ENCODE measurements around the gene ANKS3.

Gene ANKS3

DNA sequence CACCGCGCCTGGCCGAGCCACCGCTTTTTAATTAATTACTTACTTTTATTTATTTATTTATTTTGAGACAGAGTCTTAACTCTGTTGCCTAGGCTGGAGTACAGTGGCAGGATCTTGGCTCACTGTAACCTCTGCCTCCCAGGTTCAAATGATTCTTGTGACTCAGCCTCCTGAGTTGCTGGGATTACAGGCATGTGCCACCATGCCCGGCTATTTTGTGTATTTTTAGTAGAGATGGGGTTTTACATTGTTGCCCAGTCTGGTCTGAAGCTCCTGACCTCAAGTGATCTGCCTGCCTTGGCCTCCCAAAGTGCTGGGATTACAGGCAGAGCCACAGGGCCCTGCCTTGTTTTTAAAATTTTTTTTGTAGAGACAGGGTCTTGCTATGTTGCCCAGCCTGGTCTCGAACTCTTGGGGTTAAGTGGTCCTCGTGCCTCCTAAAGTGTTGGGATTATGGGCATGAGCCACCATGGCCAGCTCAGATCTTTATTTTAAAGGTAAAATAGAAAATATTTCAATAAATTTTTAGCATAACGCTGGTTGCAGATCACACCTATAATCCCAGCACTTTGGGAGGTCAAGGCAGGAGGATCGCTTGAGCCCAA lies 59.0 kb downstream of the ANKS3 start:
- FAIRE-seq (no peak), DNase-seq (ENCODE audit: insufficient read length, low spot score) (no peak)

DNA sequence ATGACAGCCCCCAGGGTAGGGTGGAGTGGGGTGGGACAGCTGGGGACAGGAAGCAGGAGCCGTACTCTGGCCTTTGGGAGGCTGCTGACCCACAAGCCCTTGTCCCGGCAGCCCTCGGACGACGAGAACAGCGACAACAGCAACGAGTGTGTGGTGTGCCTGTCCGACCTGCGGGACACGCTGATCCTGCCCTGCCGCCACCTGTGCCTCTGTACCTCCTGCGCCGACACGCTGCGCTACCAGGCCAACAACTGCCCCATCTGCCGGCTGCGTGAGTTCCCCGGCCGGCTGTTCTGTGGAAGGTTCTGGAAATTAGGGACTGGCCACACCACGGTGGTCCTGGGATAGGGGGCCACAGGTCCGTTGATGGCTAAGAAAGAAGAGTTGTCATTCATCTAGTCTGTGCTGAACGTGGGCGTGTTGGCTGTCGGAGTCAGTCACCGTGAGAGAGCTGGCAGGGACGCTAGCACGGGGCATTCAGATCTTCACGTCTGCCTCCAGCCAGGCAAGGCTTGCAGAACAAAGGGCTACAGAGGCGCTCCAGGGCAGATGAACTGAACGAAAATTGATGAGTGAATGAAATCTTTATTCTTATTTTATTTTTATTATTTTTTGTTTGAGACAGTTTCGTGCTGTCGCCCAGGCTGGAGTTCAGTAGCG lies 60.6 kb downstream of the ANKS3 start:
- no peak for DNase-seq (ENCODE audit: insufficient read length, low spot score)
- FAIRE-seq, result no peak

DNA sequence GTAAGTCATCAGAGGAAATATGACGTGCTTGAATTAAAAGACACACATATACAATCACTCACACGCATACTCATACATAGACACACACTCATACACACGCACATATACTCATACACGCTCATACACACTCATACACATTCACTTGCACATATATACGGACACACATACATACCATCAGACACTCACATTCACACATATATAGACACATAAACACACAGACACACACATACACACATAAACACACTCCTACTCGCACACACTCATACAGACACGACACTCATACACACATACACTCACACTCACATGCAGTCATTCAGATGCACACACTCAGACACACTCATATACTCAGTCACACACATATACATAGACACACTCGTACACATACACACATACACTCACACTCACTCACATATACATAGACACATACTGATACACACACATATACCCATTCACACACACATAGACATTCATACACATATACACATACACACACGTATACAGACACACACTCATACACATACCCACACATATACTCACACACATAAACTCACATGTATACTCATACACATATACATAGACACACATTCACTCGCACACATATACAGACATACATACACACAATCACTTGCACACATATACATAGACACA lies 65.6 kb downstream of the ANKS3 start:
- FAIRE-seq (no peak), DNase-seq (ENCODE audit: insufficient read length, low spot score) (no peak)

GRCh38 chr16:4667203-4667963 lies 66.7 kb downstream of the ANKS3 start:
- no peak for FAIRE-seq
- no peak for DNase-seq (ENCODE audit: insufficient read length, low spot score)

DNA sequence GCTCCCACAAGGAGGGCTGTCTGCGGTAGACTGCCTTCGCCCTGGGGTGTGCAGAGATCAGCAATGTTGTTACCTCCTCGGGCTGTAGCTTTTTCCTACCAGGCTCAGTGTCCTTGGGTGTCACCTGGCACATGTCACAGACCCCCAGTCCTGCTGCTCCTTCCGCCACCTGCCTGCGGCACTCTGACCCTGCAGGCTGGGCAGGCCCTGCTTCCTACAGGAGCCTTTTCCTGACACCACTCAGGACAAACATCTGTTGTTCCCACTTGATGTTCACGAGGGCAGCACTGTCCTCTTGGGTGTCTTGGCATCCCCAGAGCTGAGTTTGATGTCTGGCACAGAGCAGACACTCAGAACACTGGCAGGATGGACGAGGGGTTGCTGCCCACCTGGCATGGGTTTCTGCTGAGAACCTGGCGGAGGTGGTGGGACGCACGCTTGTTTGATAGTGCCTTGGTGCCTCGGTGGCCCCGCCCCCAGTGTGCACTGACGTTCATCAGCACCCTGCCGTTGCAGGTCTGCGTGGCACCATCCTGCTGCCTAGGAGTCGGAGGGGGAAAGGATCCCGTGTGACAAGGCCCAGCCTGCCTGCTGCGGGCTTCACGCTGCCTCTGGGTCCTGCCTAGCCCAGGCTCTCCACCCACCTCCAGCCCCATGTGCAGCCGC lies 67.4 kb downstream of the ANKS3 start:
- FAIRE-seq, result no peak

DNA sequence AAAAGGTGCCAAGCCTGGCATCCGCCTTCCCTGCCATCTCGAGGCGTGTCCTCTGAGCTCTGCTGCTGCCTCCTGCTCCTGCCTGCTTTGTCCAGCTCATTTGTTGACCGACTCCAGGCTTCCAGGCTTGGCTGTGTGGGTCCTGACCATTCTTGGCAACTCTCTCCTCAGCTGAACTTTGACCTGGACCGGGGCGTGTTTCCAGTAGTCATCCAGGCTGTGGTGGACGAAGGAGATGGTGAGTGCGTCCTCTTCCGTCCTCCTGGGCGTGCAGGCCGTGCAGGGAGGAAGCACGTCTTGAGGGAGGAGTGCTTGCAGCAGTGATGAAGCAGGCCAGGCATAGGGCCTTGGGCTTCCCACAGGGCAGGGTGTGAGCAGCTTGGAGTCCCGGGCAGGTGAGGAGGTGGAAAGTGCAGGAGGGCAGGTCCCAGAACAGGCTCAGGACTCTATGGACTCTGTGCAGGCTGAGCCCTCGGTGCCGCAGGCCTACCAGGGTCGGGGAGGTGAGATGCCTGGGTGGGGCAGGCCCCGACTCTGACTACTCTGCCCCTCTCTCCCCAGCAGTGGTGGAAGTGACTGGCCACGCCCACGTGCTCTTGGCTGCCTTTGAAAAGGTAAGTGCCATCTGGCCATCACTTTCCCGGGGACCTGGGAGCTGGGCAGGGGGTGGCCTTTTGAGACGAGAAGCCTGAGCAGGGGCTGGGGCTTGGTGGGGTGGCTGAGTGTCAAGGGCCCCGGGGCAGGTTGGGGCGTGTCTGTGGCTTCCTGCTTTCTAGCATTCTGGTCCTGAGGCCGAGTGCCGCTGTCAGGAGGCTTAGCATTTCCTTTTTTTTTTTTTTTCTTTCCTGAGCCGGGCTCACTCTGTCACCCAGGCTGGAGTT lies 69.3 kb downstream of the ANKS3 start:
- FAIRE-seq, result no peak
- peak; percentile 68 for DNase-seq (ENCODE audit: insufficient read length, low spot score)

More for the DNA sequence above, 67.4 kb downstream of the ANKS3 start:
- DNase-seq (ENCODE audit: insufficient read length, low spot score), result no peak

DNA sequence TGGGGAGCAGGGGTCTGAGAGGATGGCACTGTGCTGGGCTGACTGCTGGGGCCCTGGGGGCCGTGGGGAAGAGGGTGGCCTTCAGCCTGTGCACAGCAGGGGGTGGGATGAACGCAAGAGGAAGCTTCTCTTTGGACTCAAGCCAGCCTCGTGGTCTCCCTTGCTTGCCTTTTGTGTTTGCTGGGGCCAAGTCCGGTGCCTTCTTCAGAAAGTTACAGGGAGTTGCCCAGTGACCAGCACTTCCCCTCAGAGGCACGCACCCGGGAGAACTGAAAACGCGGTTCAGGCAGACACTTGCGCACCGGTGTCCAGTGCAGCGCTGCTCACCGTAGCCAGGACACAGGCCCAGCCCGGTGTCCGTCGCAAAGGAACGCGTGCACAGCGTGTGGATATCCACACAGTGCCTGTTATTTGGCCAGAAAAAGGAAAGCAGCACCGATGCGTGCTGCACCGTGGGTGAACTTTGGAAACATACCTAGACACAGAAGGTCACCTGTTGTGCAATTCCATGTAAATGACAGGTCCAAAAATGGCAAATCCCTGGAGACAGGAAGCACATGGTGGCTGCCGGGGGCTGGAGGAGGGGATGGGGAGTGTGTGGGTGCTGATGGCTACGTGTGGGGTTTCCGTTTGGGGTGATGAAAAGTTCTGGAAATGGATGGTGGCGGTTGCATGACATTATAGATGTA lies 70.2 kb downstream of the ANKS3 start:
- FAIRE-seq, result no peak
- no peak for DNase-seq (ENCODE audit: insufficient read length, low spot score)

DNA sequence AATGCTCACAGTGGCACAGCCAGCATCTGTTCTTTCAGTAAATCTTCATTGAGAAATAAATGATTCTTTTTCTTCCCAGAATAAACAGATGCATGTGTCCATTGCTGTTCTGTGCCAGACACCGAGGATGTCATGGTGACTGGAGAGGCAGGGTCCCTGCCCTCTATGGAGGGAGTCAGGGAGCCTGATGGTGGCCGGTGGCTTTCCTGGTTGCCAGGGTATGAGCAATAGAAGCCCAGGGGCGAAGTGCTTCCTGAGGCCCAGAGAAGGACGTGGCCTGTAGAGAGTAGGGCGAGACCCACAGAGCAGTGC lies 70.7 kb downstream of the ANKS3 start:
- DNase-seq (ENCODE audit: insufficient read length, low spot score) (no peak), FAIRE-seq (no peak)

DNA sequence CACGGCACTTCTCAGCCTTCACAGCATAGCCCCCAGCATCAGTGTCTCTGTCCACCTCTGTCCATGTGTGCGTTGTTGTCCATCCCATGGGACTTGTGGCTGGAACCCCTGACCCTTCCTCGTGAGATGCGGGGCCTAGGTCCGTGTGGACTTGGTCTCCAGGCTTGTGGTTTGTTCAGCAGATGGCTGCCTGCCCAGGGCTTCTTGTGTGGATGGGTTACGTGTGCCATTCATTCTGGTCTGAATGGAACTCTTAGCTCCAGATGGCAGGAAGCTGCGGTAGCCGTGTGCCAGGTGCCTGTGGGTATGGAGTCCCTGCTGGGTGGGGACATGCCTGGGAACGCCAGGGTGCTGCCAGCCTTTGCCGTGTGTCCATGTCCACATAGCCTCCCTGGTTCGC lies 72.4 kb downstream of the ANKS3 start:
- DNase-seq (ENCODE audit: insufficient read length, low spot score) (no peak), FAIRE-seq (no peak)

GRCh38 chr16:4660454-4661007 lies 73.5 kb downstream of the ANKS3 start:
- no peak for DNase-seq (ENCODE audit: insufficient read length, low spot score)
- FAIRE-seq, result no peak

DNA sequence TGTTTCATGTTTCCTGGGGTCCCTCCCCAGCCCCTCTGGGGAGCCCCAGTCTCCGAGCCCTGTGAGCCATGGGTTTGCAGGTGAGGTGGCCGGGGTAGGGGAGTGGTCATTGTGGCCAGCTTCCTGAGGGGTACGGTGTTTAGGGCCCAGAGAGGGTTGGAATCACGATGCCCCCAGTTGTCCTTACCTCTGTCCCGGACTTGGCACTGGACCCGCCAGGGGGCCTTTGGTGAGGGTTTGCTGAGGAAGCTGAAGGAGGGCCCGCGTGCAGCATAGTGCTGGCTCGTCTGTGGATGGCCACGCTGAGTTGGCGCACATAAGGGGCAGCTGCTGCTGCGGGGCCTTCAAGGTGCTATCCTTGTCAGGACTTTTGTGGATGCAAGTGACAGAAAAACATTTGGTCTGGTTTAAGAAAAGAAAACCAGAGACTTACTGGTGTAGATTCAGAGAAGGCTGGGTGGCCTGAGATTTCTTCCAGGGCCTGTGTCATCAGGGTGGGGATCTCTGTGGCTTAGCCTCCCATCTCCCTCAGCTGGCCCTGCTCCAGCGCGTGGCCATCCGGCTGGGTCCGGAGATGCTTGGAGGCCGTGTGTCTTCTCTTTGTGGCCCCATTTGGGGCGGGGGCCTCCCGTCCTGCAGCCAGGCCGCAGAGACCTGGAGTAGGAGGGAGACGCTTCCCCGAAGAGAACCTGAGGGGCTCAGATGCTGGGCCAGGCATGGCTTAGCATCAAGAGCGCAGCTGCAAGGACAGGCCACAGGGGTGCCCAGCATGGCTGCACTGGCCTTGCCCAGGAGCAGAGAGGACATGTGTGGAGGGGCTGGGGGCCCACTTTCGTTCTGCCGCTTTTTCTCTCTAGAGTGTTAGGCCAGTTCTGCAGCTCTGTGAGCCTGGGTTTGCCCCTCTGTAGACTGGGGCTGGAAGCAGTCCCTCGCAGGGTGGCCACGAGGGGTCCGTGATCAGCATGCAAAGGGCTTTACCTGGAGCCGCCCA lies 74.4 kb downstream of the ANKS3 start:
- DNase-seq (ENCODE audit: insufficient read length, low spot score), result no peak
- FAIRE-seq, result no peak

GRCh38 chr16:4656695-4657686 lies 77.1 kb downstream of the ANKS3 start:
- FAIRE-seq (no peak), DNase-seq (ENCODE audit: insufficient read length, low spot score) (no peak)

GRCh38 chr16:4656221-4656620 lies 77.8 kb downstream of the ANKS3 start:
- FAIRE-seq, result no peak
- DNase-seq (ENCODE audit: insufficient read length, low spot score), result no peak

- FAIRE-seq, result no peak
- no peak for DNase-seq (ENCODE audit: insufficient read length, low spot score)
These were observed 78.3 kb downstream of the ANKS3 start for GRCh38 chr16:4655801-4656200.

GRCh38 chr16:4654964-4655590 lies 79.0 kb downstream of the ANKS3 start:
- FAIRE-seq (no peak), DNase-seq (ENCODE audit: insufficient read length, low spot score) (no peak)

Measured in GM19239 (cell line).